ENCODE data around the gene ADGRF1.
"Not testable (repeated sequence)": the region's sequence is repeated elsewhere in the genome, so short reads cannot be mapped to it uniquely, and the experiment has no call there.

ADGRF1 gene

GRCh38 chr6:47061309-47062300 is 19.5 kb upstream of the ADGRF1 start:
- no peak for DNase-seq (ENCODE audit: low read depth, low spot score)

- DNase-seq (ENCODE audit: low read depth, low spot score), result no peak
Observed at GRCh38 chr6:47059216-47059885, 17.2 kb upstream of the ADGRF1 start.

GRCh38 chr6:47057830-47058540 is 15.9 kb upstream of the ADGRF1 start:
- DNase-seq (ENCODE audit: low read depth, low spot score), result no peak

- DNase-seq (ENCODE audit: low read depth, low spot score), result no peak
Observed at GRCh38 chr6:47056832-47057231, 14.7 kb upstream of the ADGRF1 start.

GRCh38 chr6:47054302-47054701 is 12.2 kb upstream of the ADGRF1 start:
- not testable (repeated sequence) for DNase-seq (ENCODE audit: low read depth, low spot score)

- DNase-seq (ENCODE audit: low read depth, low spot score), result no peak
Observed at GRCh38 chr6:47048638-47049037, 6.5 kb upstream of the ADGRF1 start.

- peak; percentile 73 for DNase-seq (ENCODE audit: low read depth, low spot score)
Observed at GRCh38 chr6:47047479-47048407, 5.6 kb upstream of the ADGRF1 start.

GRCh38 chr6:47047097-47047478 is 5.0 kb upstream of the ADGRF1 start:
- DNase-seq (ENCODE audit: low read depth, low spot score), result no peak

GRCh38 chr6:47044397-47044796 is 2.3 kb upstream of the ADGRF1 start:
- DNase-seq (ENCODE audit: low read depth, low spot score), result no peak

- DNase-seq (ENCODE audit: low read depth, low spot score), result no peak
Observed at GRCh38 chr6:47043286-47043685, 1.2 kb upstream of the ADGRF1 start.

- no peak for DNase-seq (ENCODE audit: low read depth, low spot score)
Observed at GRCh38 chr6:47041741-47042140, 391 bp downstream of the ADGRF1 start.

- peak; percentile 97 for DNase-seq (ENCODE audit: low read depth, low spot score)
Observed at GRCh38 chr6:47034926-47035325, 7.2 kb downstream of the ADGRF1 start.

- no peak for DNase-seq (ENCODE audit: low read depth, low spot score)
Observed at GRCh38 chr6:47034421-47034820, 7.7 kb downstream of the ADGRF1 start.

- no peak for DNase-seq (ENCODE audit: low read depth, low spot score)
Observed at GRCh38 chr6:47032974-47033765, 9.0 kb downstream of the ADGRF1 start.

GRCh38 chr6:47031656-47032055 is 10.5 kb downstream of the ADGRF1 start:
- no peak for DNase-seq (ENCODE audit: low read depth, low spot score)

- DNase-seq (ENCODE audit: low read depth, low spot score), result no peak
Observed at GRCh38 chr6:47029865-47030561, 12.1 kb downstream of the ADGRF1 start.

GRCh38 chr6:47028835-47029360 is 13.2 kb downstream of the ADGRF1 start:
- DNase-seq (ENCODE audit: low read depth, low spot score), result no peak

GRCh38 chr6:47027315-47027714 is 14.8 kb downstream of the ADGRF1 start:
- DNase-seq (ENCODE audit: low read depth, low spot score), result no peak

- no peak for DNase-seq (ENCODE audit: low read depth, low spot score)
Observed at GRCh38 chr6:47026679-47027078, 15.5 kb downstream of the ADGRF1 start.
